B cell (primary cell): ENCODE results near the gene WBP11. TPM values are rescaled to one million over a fixed set of nuclear protein-coding genes. Genes with fewer than 3 reads are reported as not detected.

Experiments
- ATAC-seq: fragments of 200-7000 bp; cut with Tn5 transposase; one replicate; pipeline ENCODE4 v1.10.0; 2021; ENCODE audit warnings: low read depth, mild to moderate bottlenecking, moderate number of reproducible peaks, moderate library complexity
- CTCF ChIA-PET: fragments of 350-600 bp; sonication (Branson Sonifier 250); formaldehyde crosslinking; loops from one replicate; lab custom pipeline; 2021; ENCODE audit warnings: antibody characterized with exemption, inconsistent platforms; lab: Charles Lee
- POLR2A ChIA-PET: fragments of 350-600 bp; sonication (Branson Sonifier 250); formaldehyde crosslinking; loops from one replicate; lab custom pipeline; 2021; ENCODE audit warnings: antibody characterized with exemption; lab: Charles Lee
- DNase-seq: peaks from one replicate; pipeline ENCODE4 v3.0.0; 2013
- H2AFZ ChIP-seq: 2 replicates; pipeline ENCODE4 v1.6.1; 2012; ENCODE audit warnings: mild to moderate bottlenecking, low read depth, low read length; ENCODE audit not compliant: insufficient read depth, poor library complexity, severe bottlenecking
- H3K27ac ChIP-seq, 2 donors: 1 replicate in 1 of 2; 2 replicates in 1 of 2; pipeline ENCODE4 v1.5.1; 2012 to 2013; ENCODE audit warnings: low read length in 2 of 2, mild to moderate bottlenecking in 2 of 2, moderate library complexity in 1 of 2
- H3K27me3 ChIP-seq, 4 experiments: fragments of 200-600 bp in 1 of 4; sonication (generic) in 1 of 4; replicated peaks in 1 of 4; 1 replicate in 2 of 4; 2 replicates in 2 of 4; pipeline versions ENCODE4 v1.6.1 to v1.7.0; 2013 to 2016; ENCODE audit warnings: low read length in 3 of 4, mild to moderate bottlenecking in 2 of 4, mixed read lengths in 1 of 4, moderate library complexity in 1 of 4; ENCODE audit not compliant: insufficient read depth in 4 of 4, control insufficient read depth in 3 of 4; ENCODE audit errors: control extremely low read depth in 1 of 4
- H3K36me3 ChIP-seq, 2 experiments: replicated peaks in 1 of 2; 1 replicate in 1 of 2; 2 replicates in 1 of 2; pipeline versions ENCODE4 v1.6.1 to v1.7.1; 2013; ENCODE audit warnings: low read length in 1 of 2; ENCODE audit not compliant: insufficient read depth in 2 of 2, control insufficient read depth in 1 of 2; ENCODE audit errors: control extremely low read depth in 1 of 2, extremely low read depth in 1 of 2
- H3K4me1 ChIP-seq, 2 donors: fragments of 200-600 bp in 1 of 2; sonication (generic) in 1 of 2; 1 replicate in 1 of 2; 2 replicates in 1 of 2; pipeline versions ENCODE4 v1.5.1 to v1.6.1; 2013 to 2017; ENCODE audit warnings: low read length in 2 of 2; ENCODE audit not compliant: control insufficient read depth in 2 of 2, insufficient read depth in 2 of 2
- H3K4me2 ChIP-seq: replicated peaks from 2 replicates; pipeline ENCODE3; 2012; ENCODE audit warnings: mild to moderate bottlenecking, low read depth, low read length; ENCODE audit not compliant: poor library complexity, severe bottlenecking
- H3K4me3 ChIP-seq, 5 experiments: fragments of 200-600 bp in 1 of 5; sonication (generic) in 1 of 5; 1 replicate in 3 of 5; 2 replicates in 2 of 5; pipeline versions ENCODE4 v1.5.1 to v1.7.0; 2011 to 2016; ENCODE audit warnings: low read length in 4 of 5, mild to moderate bottlenecking in 4 of 5, low read depth in 2 of 5, control low read depth in 1 of 5, moderate library complexity in 1 of 5; ENCODE audit not compliant: insufficient read depth in 1 of 5; ENCODE audit errors: control extremely low read depth in 1 of 5, extremely low read depth in 1 of 5
- H3K79me2 ChIP-seq: fragments of 200-600 bp; sonication (generic); one replicate; pipeline ENCODE4 v1.6.0; 2016; ENCODE audit warnings: low read length; ENCODE audit not compliant: control insufficient read depth, insufficient read depth
- H3K9ac ChIP-seq: fragments of 200-600 bp; sonication (generic); 2 replicates; pipeline ENCODE4 v1.6.1; 2017; ENCODE audit warnings: mild to moderate bottlenecking, low read length, moderate library complexity
- H3K9me3 ChIP-seq, 3 donors: one replicate each; pipeline versions ENCODE4 v1.6.1 to v1.7.1; 2013; ENCODE audit warnings: low read length in 2 of 3; ENCODE audit not compliant: control insufficient read depth in 2 of 3, insufficient read depth in 1 of 3; ENCODE audit errors: control extremely low read depth in 1 of 3
- H4K20me1 ChIP-seq: 2 replicates; pipeline ENCODE4 v1.6.0; 2012; ENCODE audit warnings: mild to moderate bottlenecking, low read length; ENCODE audit not compliant: insufficient read depth, control insufficient read depth, poor library complexity, severe bottlenecking
- H3K27ac Mint-ChIP-seq: one replicate; pipeline ENCODE4 v1.8.0; 2021; ENCODE audit warnings: mixed read lengths
- H3K27me3 Mint-ChIP-seq: one replicate; pipeline ENCODE4 v1.8.0; 2021; ENCODE audit warnings: mixed read lengths
- H3K4me1 Mint-ChIP-seq: one replicate; pipeline ENCODE4 v1.8.0; 2021; ENCODE audit warnings: mixed read lengths
- H3K4me3 Mint-ChIP-seq: one replicate; pipeline ENCODE4 v1.8.0; 2021; ENCODE audit warnings: mixed read lengths
- H3K9me3 Mint-ChIP-seq: one replicate; pipeline ENCODE4 v1.8.0; 2022; ENCODE audit warnings: mixed read lengths; ENCODE audit not compliant: insufficient read depth
- EZH2 ChIP-seq: IDR thresholded peaks from 2 replicates; pipeline ENCODE4 v1.6.1; 2012; ENCODE audit warnings: borderline replicate concordance, low read depth, mild to moderate bottlenecking, moderate library complexity, low read length; ENCODE audit not compliant: insufficient read depth, poor library complexity, severe bottlenecking
- WGBS: methylation state at CpG from one replicate; pipeline ENCODE4 v1.1.5; 2013; ENCODE audit warnings: missing lambda C conversion rate; ENCODE audit not compliant: insufficient coverage; 5-methylcytosine and 5-hydroxymethylcytosine counted together
- intact Hi-C: fragments of 100-400 bp; cut with micrococcal nuclease; formaldehyde crosslinking; loops from one replicate; pipeline ENCODE4 v1.10.0; 2022
- polyA plus RNA-seq: library from polyadenylated mRNA; depleted of rRNA; stranded (reverse); fragments of >200 nt; gene quantifications from 2 replicates; pipeline ENCODE4 v1.2.3, GENCODE V29; 2012
- total RNA-seq, 2 donors: library from RNA; stranded (reverse); fragments of 120-200 nt in 1 of 2; gene quantifications; 1 replicate in 1 of 2; 2 replicates in 1 of 2; pipeline versions ENCODE4 v1.2.3 to v1.2.4, GENCODE V29; 2013 to 2022
- TF ChIP-seq, protein P1 (sequence below): fragments of 200-600 bp; IDR thresholded peaks from one replicate; pipeline ENCODE4 v1.8.0; 2022; ENCODE audit warnings: antibody characterized with exemption, mild to moderate bottlenecking

The WBP11 gene
- total and polyA plus RNA-seq, 2 donors (not counting 1 experiment from before 2014, with no cell fraction given) = 13.6 to 84.7 TPM

DNA sequence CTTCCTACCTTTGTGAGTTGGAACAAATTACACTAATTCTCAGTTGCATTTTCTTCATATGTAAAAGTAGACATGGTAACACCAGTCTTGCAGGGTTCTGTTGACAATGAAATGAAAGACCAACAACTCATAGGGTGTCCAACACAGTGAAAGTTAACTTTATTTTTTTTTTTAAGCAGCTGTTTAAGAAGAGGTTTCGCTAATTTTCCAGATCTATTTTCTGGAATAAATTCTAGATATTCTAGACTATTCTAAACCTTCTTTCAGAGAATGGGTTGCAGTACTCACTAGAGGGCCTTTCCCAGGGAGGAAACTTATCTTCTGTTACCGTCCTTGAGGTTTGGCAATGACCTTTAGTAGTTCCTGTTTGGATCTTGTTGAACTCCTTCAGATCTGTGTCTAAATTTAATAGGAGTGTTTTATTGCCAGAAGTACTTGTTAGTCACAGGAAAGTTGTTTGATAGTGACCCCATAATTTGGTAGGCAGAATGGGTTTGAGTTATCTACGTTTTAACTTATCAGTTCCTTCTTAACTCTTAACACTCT lies 42.8 kb upstream of the WBP11 start:
- Histone ChIP-seq H3K27ac (no peak overlapping the region), H3K27me3 (no peaks in the 10 kb centered on the region), H3K9me3 (no peaks in the 10 kb centered on the region), H3K9ac (no peak overlapping the region), H3K79me2 (no peaks in the 10 kb centered on the region), H3K4me3 (no peak overlapping the region), H3K4me1 (peaks cover 0 to 4% of the 10 kb centered on the region in 2 donors), H2AFZ (no peak overlapping the region), H3K36me3 (no peaks in the 10 kb centered on the region), H4K20me1 (no peaks in the 10 kb centered on the region), H3K4me2 (no peak overlapping the region)
- intact Hi-C loops = loop anchor here (5.0 kb wide), 3 partner anchors 36 to 124 kb away; no protein-coding TSS in a partner anchor
- CTCF ChIA-PET = interaction anchor here (0.6 to 7.2 kb wide), 27 partner anchors 9 to 717 kb away, joined by 3 to 192 read pairs (median 4); partner anchors contain the start of genes ERP27, RERG and WBP11
- POLR2A ChIA-PET = no interaction called here
- no peak overlapping the region for H3K27ac Mint-ChIP-seq
- TF ChIP-seq, protein P1, sequence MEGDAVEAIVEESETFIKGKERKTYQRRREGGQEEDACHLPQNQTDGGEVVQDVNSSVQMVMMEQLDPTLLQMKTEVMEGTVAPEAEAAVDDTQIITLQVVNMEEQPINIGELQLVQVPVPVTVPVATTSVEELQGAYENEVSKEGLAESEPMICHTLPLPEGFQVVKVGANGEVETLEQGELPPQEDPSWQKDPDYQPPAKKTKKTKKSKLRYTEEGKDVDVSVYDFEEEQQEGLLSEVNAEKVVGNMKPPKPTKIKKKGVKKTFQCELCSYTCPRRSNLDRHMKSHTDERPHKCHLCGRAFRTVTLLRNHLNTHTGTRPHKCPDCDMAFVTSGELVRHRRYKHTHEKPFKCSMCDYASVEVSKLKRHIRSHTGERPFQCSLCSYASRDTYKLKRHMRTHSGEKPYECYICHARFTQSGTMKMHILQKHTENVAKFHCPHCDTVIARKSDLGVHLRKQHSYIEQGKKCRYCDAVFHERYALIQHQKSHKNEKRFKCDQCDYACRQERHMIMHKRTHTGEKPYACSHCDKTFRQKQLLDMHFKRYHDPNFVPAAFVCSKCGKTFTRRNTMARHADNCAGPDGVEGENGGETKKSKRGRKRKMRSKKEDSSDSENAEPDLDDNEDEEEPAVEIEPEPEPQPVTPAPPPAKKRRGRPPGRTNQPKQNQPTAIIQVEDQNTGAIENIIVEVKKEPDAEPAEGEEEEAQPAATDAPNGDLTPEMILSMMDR = no peak
- no peak for TF ChIP-seq EZH2
- peaks cover 9% of the 10 kb centered on the region for H3K4me1 Mint-ChIP-seq
- ATAC-seq (no peak), DNase-seq (no peak)
- WGBS = 20% methylated on average over 1 of the region's 3 CpGs
- H3K9me3 Mint-ChIP-seq = no peaks in the 10 kb centered on the region
- H3K4me3 Mint-ChIP-seq = no peak overlapping the region
- H3K27me3 Mint-ChIP-seq = no peaks in the 10 kb centered on the region

DNA sequence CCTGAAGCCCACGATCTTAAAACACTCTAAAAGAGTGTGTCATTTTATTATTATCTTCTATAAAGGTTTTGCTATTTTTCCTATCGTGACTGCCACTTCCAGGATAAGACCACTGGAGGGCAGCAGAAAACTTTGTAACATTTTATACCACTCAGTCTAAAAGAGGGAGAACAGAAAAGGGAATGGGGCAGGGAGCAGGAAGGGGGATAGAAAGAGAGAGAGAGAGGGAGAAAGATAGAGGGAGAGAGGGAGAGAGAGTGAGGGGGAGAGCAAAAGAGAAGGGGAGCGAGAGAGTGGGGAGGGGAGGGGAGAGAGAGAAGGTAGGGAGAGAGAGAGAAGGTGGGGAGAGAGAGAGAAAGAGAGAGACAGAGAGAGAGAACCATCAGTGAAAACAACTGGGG lies 42.1 kb upstream of the WBP11 start:
- H3K9me3 ChIP-seq = no peaks in the 10 kb centered on the region
- H3K27me3 Mint-ChIP-seq = no peaks in the 10 kb centered on the region
- peaks cover 9% of the 10 kb centered on the region for H3K4me1 Mint-ChIP-seq
- H3K4me1 ChIP-seq = peaks cover 0 to 4% of the 10 kb centered on the region in 2 donors
- intact Hi-C loops = loop anchor here (1.0 to 5.0 kb wide), 7 partner anchors 37 to 607 kb away; partner anchors contain the start of gene RERG
- no peaks in the 10 kb centered on the region for H3K79me2 ChIP-seq
- WGBS = 38% methylated on average over 1 of the region's 3 CpGs
- H4K20me1 ChIP-seq = no peaks in the 10 kb centered on the region
- DNase-seq (peak; percentile 72), ATAC-seq (peak; percentile 81)
- H2AFZ ChIP-seq = peak overlapping the region; percentile 72
- H3K4me3 Mint-ChIP-seq = no peak overlapping the region
- CTCF ChIA-PET = interaction anchor here (0.6 to 7.2 kb wide), 22 partner anchors 10 to 607 kb away, joined by 3 to 192 read pairs (median 4); partner anchors contain the start of genes ERP27, RERG and WBP11
- no peaks in the 10 kb centered on the region for H3K27me3 ChIP-seq
- POLR2A ChIA-PET = no interaction called here
- H3K4me3 ChIP-seq = no peak overlapping the region
- no peak overlapping the region for H3K27ac ChIP-seq
- H3K9me3 Mint-ChIP-seq = no peaks in the 10 kb centered on the region
- H3K9ac ChIP-seq = no peak overlapping the region
- peak overlapping the region; percentile 45 for H3K4me2 ChIP-seq
- no peaks in the 10 kb centered on the region for H3K36me3 ChIP-seq
- H3K27ac Mint-ChIP-seq = no peak overlapping the region
- no peak for TF ChIP-seq EZH2
- TF ChIP-seq, protein P1 = peak; percentile 77
